Measurements from ENCODE around the gene UBE2D3. TPM values are rescaled to one million over a fixed set of nuclear protein-coding genes. Genes with fewer than 3 reads are reported as not detected.
A peak's percentile ranks its signal among the peaks of the same experiment; 100 is the strongest.

UBE2D3 gene
- total RNA-seq, 3 donors from 2014 or later: 374 to 405 (median 392) TPM

GRCh38 chr4:102757681-102758080 is 69.7 kb downstream of the UBE2D3 start:
- peak overlapping the region in 1 of 2 donors; percentile 22 for H3K27ac ChIP-seq
- no peaks in the 10 kb centered on the region for H3K9me3 ChIP-seq
- no peaks in the 10 kb centered on the region for H3K36me3 ChIP-seq
- no peaks in the 10 kb centered on the region for H3K27me3 ChIP-seq
- no peak for DNase-seq (ENCODE audit: low spot score in 2 of 2)
- no peaks in the 10 kb centered on the region for H3K4me1 ChIP-seq
- TF ChIP-seq POLR2AphosphoS5 (IDR thresholded peaks at IDR 0.05) (no peak), CTCF (IDR thresholded peaks at IDR 0.05) (no peak), POLR2A (IDR thresholded peaks at IDR 0.05) (no peak)
- no peak overlapping the region for H3K4me3 ChIP-seq
- intact Hi-C loops (cut with DNase I; ENCODE audit: low total_unique reads): loop anchor here (5.0 kb wide), 1 partner anchor 255 kb away; no protein-coding TSS in a partner anchor

DNA sequence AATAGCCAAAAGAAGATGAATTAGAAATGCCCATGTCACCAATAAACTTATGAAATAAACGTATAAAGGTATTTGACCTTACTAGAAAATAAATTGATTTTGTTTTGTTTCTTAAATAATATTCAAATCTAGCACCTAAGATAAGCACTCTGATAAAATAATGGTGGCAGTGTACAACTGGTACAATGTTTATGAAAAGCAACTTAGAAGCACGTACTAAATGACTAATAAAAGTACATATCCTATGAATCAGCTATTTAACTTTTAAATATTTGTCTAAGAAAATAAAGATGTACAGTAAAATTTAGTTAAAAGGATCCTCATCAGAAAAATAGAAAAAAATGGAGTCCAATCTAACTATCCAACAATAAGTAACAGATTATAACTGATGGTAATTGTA is 73.3 kb downstream of the UBE2D3 start:
- no peaks in the 10 kb centered on the region for H3K27me3 ChIP-seq
- H3K4me1 ChIP-seq: no peaks in the 10 kb centered on the region
- H3K9me3 ChIP-seq: no peaks in the 10 kb centered on the region
- no peak for TF ChIP-seq POLR2AphosphoS5 (IDR thresholded peaks at IDR 0.05)
- TF ChIP-seq POLR2A (IDR thresholded peaks at IDR 0.05): no peak
- TF ChIP-seq CTCF (IDR thresholded peaks at IDR 0.05): no peak
- intact Hi-C loops (cut with DNase I; ENCODE audit: low total_unique reads): no loop called here
- no peak overlapping the region for H3K27ac ChIP-seq
- H3K4me3 ChIP-seq: no peak overlapping the region
- no peak for DNase-seq (ENCODE audit: low spot score in 2 of 2)
- no peaks in the 10 kb centered on the region for H3K36me3 ChIP-seq

GRCh38 chr4:102751941-102752340 is 75.4 kb downstream of the UBE2D3 start:
- H3K4me3 ChIP-seq: no peak overlapping the region
- no peaks in the 10 kb centered on the region for H3K27me3 ChIP-seq
- H3K27ac ChIP-seq: no peak overlapping the region
- intact Hi-C loops (cut with DNase I; ENCODE audit: low total_unique reads): no loop called here
- no peak for DNase-seq (ENCODE audit: low spot score in 2 of 2)
- no peaks in the 10 kb centered on the region for H3K9me3 ChIP-seq
- H3K36me3 ChIP-seq: no peaks in the 10 kb centered on the region
- no peaks in the 10 kb centered on the region for H3K4me1 ChIP-seq
- TF ChIP-seq POLR2A (IDR thresholded peaks at IDR 0.05) (no peak), POLR2AphosphoS5 (IDR thresholded peaks at IDR 0.05) (no peak), CTCF (IDR thresholded peaks at IDR 0.05) (no peak)

Other genes starting within 250 kb of the UBE2D3 start
- gene MANBA, start 66.6 kb downstream of the UBE2D3 start, total RNA-seq: 10 to 100 TPM; 47.8 to 56.2 (median 49.8) TPM
- gene CISD2, start 41.4 kb upstream of the UBE2D3 start, total RNA-seq: 10 to 100 TPM in 2 of 3 donors, 1 to 10 TPM in 1; 9.0 to 23.9 (median 17.4) TPM
- gene SLC9B1, start 192.2 kb upstream of the UBE2D3 start, total RNA-seq: 1 to 10 TPM in 2 of 3 donors, under 1 TPM in 1; 0.44 to 1.6 (median 1.3) TPM
- 10 to 100 TPM; 14.9 to 17.0 (median 15.1) TPM for gene SLC9B2, start 249.2 kb upstream of the UBE2D3 start, total RNA-seq

Data from breast epithelium (tissue), 4 donors.